ENCODE measurements around the gene NDUFS6.

GRCh38 chr5:1776831-1777230 is 24.4 kb upstream of the NDUFS6 start:
- TF ChIP-seq POLR2AphosphoS5 (IDR thresholded peaks at IDR 0.05) (no peak), EP300 (IDR thresholded peaks at IDR 0.05) (no peak)

Measured in esophagus muscularis mucosa (tissue), 3 donors.